ENCODE results near the gene FHIT.

Gene FHIT

GRCh38 chr3:60081381-60082095 is 1169.7 kb downstream of the FHIT start:
- Histone ChIP-seq H3K27me3 (ENCODE audit: control insufficient read depth in 5 of 5, insufficient read depth in 4 of 5, low read length in 5 of 5) (no peaks in the 10 kb centered on the region), H3K36me3 (ENCODE audit: control insufficient read depth in 5 of 5, insufficient read depth in 5 of 5, low read length in 5 of 5) (no peaks in the 10 kb centered on the region), H3K4me3 (ENCODE audit: low read depth in 1 of 5, low read length in 5 of 5) (no peak overlapping the region), H3K9me3 (ENCODE audit: control insufficient read depth in 5 of 5, low read length in 5 of 5) (peaks cover 0 to 4% (median 2%) of the 10 kb centered on the region in 5 donors), H3K4me1 (ENCODE audit: control insufficient read depth in 5 of 5, insufficient read depth in 5 of 5, low read length in 5 of 5) (no peaks in the 10 kb centered on the region), H3K27ac (ENCODE audit: low read depth, low read length) (no peak overlapping the region), H3K9ac (ENCODE audit: low read length in 5 of 5) (no peak overlapping the region)

- H3K27ac ChIP-seq (ENCODE audit: low read depth, low read length): no peak overlapping the region
- H3K4me1 ChIP-seq (ENCODE audit: control insufficient read depth in 5 of 5, insufficient read depth in 5 of 5, low read length in 5 of 5): peaks cover 0 to 8% (median 0%) of the 10 kb centered on the region in 5 donors
- H3K36me3 ChIP-seq (ENCODE audit: control insufficient read depth in 5 of 5, insufficient read depth in 5 of 5, low read length in 5 of 5): no peaks in the 10 kb centered on the region
- peaks cover 0 to 4% (median 2%) of the 10 kb centered on the region in 5 donors for H3K9me3 ChIP-seq (ENCODE audit: control insufficient read depth in 5 of 5, low read length in 5 of 5)
- no peak overlapping the region for H3K4me3 ChIP-seq (ENCODE audit: low read depth in 1 of 5, low read length in 5 of 5)
- H3K27me3 ChIP-seq (ENCODE audit: control insufficient read depth in 5 of 5, insufficient read depth in 4 of 5, low read length in 5 of 5): no peaks in the 10 kb centered on the region
- no peak overlapping the region for H3K9ac ChIP-seq (ENCODE audit: low read length in 5 of 5)
Measured at GRCh38 chr3:60080648-60081047, 1170.6 kb downstream of the FHIT start.

- Histone ChIP-seq H3K4me3 (ENCODE audit: low read depth in 1 of 5, low read length in 5 of 5) (no peak overlapping the region), H3K36me3 (ENCODE audit: control insufficient read depth in 5 of 5, insufficient read depth in 5 of 5, low read length in 5 of 5) (no peaks in the 10 kb centered on the region), H3K27ac (ENCODE audit: low read depth, low read length) (no peak overlapping the region), H3K4me1 (ENCODE audit: control insufficient read depth in 5 of 5, insufficient read depth in 5 of 5, low read length in 5 of 5) (peaks cover 0 to 13% (median 0%) of the 10 kb centered on the region in 5 donors), H3K9me3 (ENCODE audit: control insufficient read depth in 5 of 5, low read length in 5 of 5) (peaks cover 0 to 4% (median 2%) of the 10 kb centered on the region in 5 donors), H3K9ac (ENCODE audit: low read length in 5 of 5) (no peak overlapping the region), H3K27me3 (ENCODE audit: control insufficient read depth in 5 of 5, insufficient read depth in 4 of 5, low read length in 5 of 5) (no peaks in the 10 kb centered on the region)
Measured at GRCh38 chr3:60079076-60079475, 1172.2 kb downstream of the FHIT start.

GRCh38 chr3:60076331-60076730 is 1174.9 kb downstream of the FHIT start:
- no peaks in the 10 kb centered on the region for H3K27me3 ChIP-seq (ENCODE audit: control insufficient read depth in 5 of 5, insufficient read depth in 4 of 5, low read length in 5 of 5)
- peak overlapping the region in 4 of 5 donors; percentile 22 to 44 (median 34) for H3K4me3 ChIP-seq (ENCODE audit: low read depth in 1 of 5, low read length in 5 of 5)
- peaks cover 0 to 13% (median 0%) of the 10 kb centered on the region in 5 donors for H3K4me1 ChIP-seq (ENCODE audit: control insufficient read depth in 5 of 5, insufficient read depth in 5 of 5, low read length in 5 of 5)
- no peak overlapping the region for H3K27ac ChIP-seq (ENCODE audit: low read depth, low read length)
- H3K9me3 ChIP-seq (ENCODE audit: control insufficient read depth in 5 of 5, low read length in 5 of 5): peaks cover 0 to 4% (median 2%) of the 10 kb centered on the region in 5 donors
- peak overlapping the region in 1 of 5 donors; percentile 8 for H3K9ac ChIP-seq (ENCODE audit: low read length in 5 of 5)
- H3K36me3 ChIP-seq (ENCODE audit: control insufficient read depth in 5 of 5, insufficient read depth in 5 of 5, low read length in 5 of 5): no peaks in the 10 kb centered on the region

GRCh38 chr3:60073942-60074341 is 1177.3 kb downstream of the FHIT start:
- H3K9ac ChIP-seq (ENCODE audit: low read length in 5 of 5): no peak overlapping the region
- no peak overlapping the region for H3K4me3 ChIP-seq (ENCODE audit: low read depth in 1 of 5, low read length in 5 of 5)
- no peaks in the 10 kb centered on the region for H3K27me3 ChIP-seq (ENCODE audit: control insufficient read depth in 5 of 5, insufficient read depth in 4 of 5, low read length in 5 of 5)
- H3K36me3 ChIP-seq (ENCODE audit: control insufficient read depth in 5 of 5, insufficient read depth in 5 of 5, low read length in 5 of 5): no peaks in the 10 kb centered on the region
- H3K27ac ChIP-seq (ENCODE audit: low read depth, low read length): no peak overlapping the region
- peaks cover 0 to 4% (median 2%) of the 10 kb centered on the region in 5 donors for H3K9me3 ChIP-seq (ENCODE audit: control insufficient read depth in 5 of 5, low read length in 5 of 5)
- H3K4me1 ChIP-seq (ENCODE audit: control insufficient read depth in 5 of 5, insufficient read depth in 5 of 5, low read length in 5 of 5): peaks cover 0 to 13% (median 0%) of the 10 kb centered on the region in 5 donors

- H3K4me1 ChIP-seq (ENCODE audit: control insufficient read depth in 5 of 5, insufficient read depth in 5 of 5, low read length in 5 of 5): peaks cover 0 to 13% (median 0%) of the 10 kb centered on the region in 5 donors
- no peaks in the 10 kb centered on the region for H3K36me3 ChIP-seq (ENCODE audit: control insufficient read depth in 5 of 5, insufficient read depth in 5 of 5, low read length in 5 of 5)
- H3K27me3 ChIP-seq (ENCODE audit: control insufficient read depth in 5 of 5, insufficient read depth in 4 of 5, low read length in 5 of 5): no peaks in the 10 kb centered on the region
- no peak overlapping the region for H3K4me3 ChIP-seq (ENCODE audit: low read depth in 1 of 5, low read length in 5 of 5)
- H3K9ac ChIP-seq (ENCODE audit: low read length in 5 of 5): no peak overlapping the region
- peaks cover 0 to 2% (median under 1%) of the 10 kb centered on the region in 5 donors for H3K9me3 ChIP-seq (ENCODE audit: control insufficient read depth in 5 of 5, low read length in 5 of 5)
- H3K27ac ChIP-seq (ENCODE audit: low read depth, low read length): no peak overlapping the region
Measured at GRCh38 chr3:60073228-60073627, 1178.0 kb downstream of the FHIT start.

GRCh38 chr3:60070366-60070765 is 1180.9 kb downstream of the FHIT start:
- H3K27me3 ChIP-seq (ENCODE audit: control insufficient read depth in 5 of 5, insufficient read depth in 4 of 5, low read length in 5 of 5): no peaks in the 10 kb centered on the region
- no peaks in the 10 kb centered on the region for H3K9me3 ChIP-seq (ENCODE audit: control insufficient read depth in 5 of 5, low read length in 5 of 5)
- H3K4me1 ChIP-seq (ENCODE audit: control insufficient read depth in 5 of 5, insufficient read depth in 5 of 5, low read length in 5 of 5): peaks cover 0 to 5% (median 0%) of the 10 kb centered on the region in 5 donors
- H3K27ac ChIP-seq (ENCODE audit: low read depth, low read length): no peak overlapping the region
- H3K4me3 ChIP-seq (ENCODE audit: low read depth in 1 of 5, low read length in 5 of 5): no peak overlapping the region
- no peak overlapping the region for H3K9ac ChIP-seq (ENCODE audit: low read length in 5 of 5)
- no peaks in the 10 kb centered on the region for H3K36me3 ChIP-seq (ENCODE audit: control insufficient read depth in 5 of 5, insufficient read depth in 5 of 5, low read length in 5 of 5)

- no peaks in the 10 kb centered on the region for H3K9me3 ChIP-seq (ENCODE audit: control insufficient read depth in 5 of 5, low read length in 5 of 5)
- no peak overlapping the region for H3K4me3 ChIP-seq (ENCODE audit: low read depth in 1 of 5, low read length in 5 of 5)
- no peak overlapping the region for H3K9ac ChIP-seq (ENCODE audit: low read length in 5 of 5)
- no peaks in the 10 kb centered on the region for H3K27me3 ChIP-seq (ENCODE audit: control insufficient read depth in 5 of 5, insufficient read depth in 4 of 5, low read length in 5 of 5)
- no peak overlapping the region for H3K27ac ChIP-seq (ENCODE audit: low read depth, low read length)
- H3K4me1 ChIP-seq (ENCODE audit: control insufficient read depth in 5 of 5, insufficient read depth in 5 of 5, low read length in 5 of 5): peaks cover 0 to 17% (median 0%) of the 10 kb centered on the region in 5 donors
- no peaks in the 10 kb centered on the region for H3K36me3 ChIP-seq (ENCODE audit: control insufficient read depth in 5 of 5, insufficient read depth in 5 of 5, low read length in 5 of 5)
Measured at GRCh38 chr3:60065227-60065868, 1185.9 kb downstream of the FHIT start.

- H3K27me3 ChIP-seq (ENCODE audit: control insufficient read depth in 5 of 5, insufficient read depth in 4 of 5, low read length in 5 of 5): no peaks in the 10 kb centered on the region
- H3K9ac ChIP-seq (ENCODE audit: low read length in 5 of 5): no peak overlapping the region
- peaks cover 0 to 17% (median 0%) of the 10 kb centered on the region in 5 donors for H3K4me1 ChIP-seq (ENCODE audit: control insufficient read depth in 5 of 5, insufficient read depth in 5 of 5, low read length in 5 of 5)
- no peaks in the 10 kb centered on the region for H3K9me3 ChIP-seq (ENCODE audit: control insufficient read depth in 5 of 5, low read length in 5 of 5)
- no peak overlapping the region for H3K4me3 ChIP-seq (ENCODE audit: low read depth in 1 of 5, low read length in 5 of 5)
- no peak overlapping the region for H3K27ac ChIP-seq (ENCODE audit: low read depth, low read length)
- no peaks in the 10 kb centered on the region for H3K36me3 ChIP-seq (ENCODE audit: control insufficient read depth in 5 of 5, insufficient read depth in 5 of 5, low read length in 5 of 5)
Measured at GRCh38 chr3:60064210-60065178, 1186.8 kb downstream of the FHIT start.
